Neural progenitor cell (in vitro differentiated cells): ENCODE data around the gene MRPL36. TPM values are rescaled to one million over a fixed set of nuclear protein-coding genes. Genes with fewer than 3 reads are reported as not detected.

Experiments used
- DNase-seq: peaks from one replicate; pipeline ENCODE4 v3.0.0-alpha.2; 2016; ENCODE audit warnings: low spot score
- H2AFZ ChIP-seq: fragments of 200-600 bp; sonication (generic); replicated peaks from 2 replicates; pipeline ENCODE4 v1.6.1; 2016; ENCODE audit warnings: antibody characterized with exemption
- H3F3A ChIP-seq: fragments of 200-600 bp; sonication (generic); 2 replicates; pipeline ENCODE4 v1.6.1; 2016; ENCODE audit warnings: antibody characterized with exemption, low read depth
- H3K27ac ChIP-seq: fragments of 200-600 bp; sonication (generic); 2 replicates; pipeline ENCODE4 v1.5.1; 2016; ENCODE audit warnings: mild to moderate bottlenecking
- H3K27me3 ChIP-seq: fragments of 200-600 bp; sonication (generic); 2 replicates; pipeline ENCODE4 v1.6.1; 2016; ENCODE audit warnings: mild to moderate bottlenecking, moderate library complexity
- H3K36me3 ChIP-seq: fragments of 200-600 bp; sonication (generic); 2 replicates; pipeline ENCODE4 v1.5.1; 2016
- H3K4me1 ChIP-seq: fragments of 200-600 bp; sonication (generic); 2 replicates; pipeline ENCODE4 v1.6.1; 2016; ENCODE audit warnings: mixed run types
- H3K4me2 ChIP-seq: fragments of 200-600 bp; sonication (generic); 2 replicates; pipeline ENCODE4 v1.6.1; 2016
- H3K4me3 ChIP-seq: fragments of 200-600 bp; sonication (generic); 2 replicates; pipeline ENCODE4 v1.5.1; 2016
- H3K79me2 ChIP-seq: fragments of 200-600 bp; sonication (generic); 2 replicates; pipeline ENCODE4 v1.6.1; 2016; ENCODE audit warnings: low read depth
- H3K9ac ChIP-seq: fragments of 200-600 bp; sonication (generic); 2 replicates; pipeline ENCODE4 v1.6.1; 2016
- H3K9me3 ChIP-seq: fragments of 200-600 bp; sonication (generic); 2 replicates; pipeline ENCODE4 v1.5.1; 2016; ENCODE audit warnings: low read depth
- H4K20me1 ChIP-seq: fragments of 200-600 bp; sonication (generic); 2 replicates; pipeline ENCODE4 v1.6.1; 2016; ENCODE audit warnings: low read depth
- H3K27ac Mint-ChIP-seq: 3 replicates; pipeline ENCODE4 v1.8.0; 2021; ENCODE audit warnings: mixed read lengths
- H3K27me3 Mint-ChIP-seq: 2 replicates; pipeline ENCODE4 v1.8.0; 2022; ENCODE audit warnings: low read depth, mild to moderate bottlenecking, inconsistent platforms, moderate library complexity, mixed read lengths; ENCODE audit not compliant: insufficient read depth
- H3K36me3 Mint-ChIP-seq: 3 replicates; pipeline ENCODE4 v1.8.0; 2021; ENCODE audit warnings: mixed read lengths
- H3K4me1 Mint-ChIP-seq: 3 replicates; pipeline ENCODE4 v1.8.0; 2021; ENCODE audit warnings: mixed read lengths
- H3K4me3 Mint-ChIP-seq: 3 replicates; pipeline ENCODE4 v1.8.0; 2021; ENCODE audit warnings: mild to moderate bottlenecking, moderate library complexity, mixed read lengths
- H3K9me3 Mint-ChIP-seq: 3 replicates; pipeline ENCODE4 v1.8.0; 2020; ENCODE audit warnings: mixed read lengths
- EZH2 ChIP-seq: fragments of 200-600 bp; sonication (generic); IDR thresholded peaks from 2 replicates; pipeline ENCODE4 v1.6.1; 2017; ENCODE audit warnings: antibody characterized with exemption, mild to moderate bottlenecking, moderate library complexity
- EZH2phosphoT487 ChIP-seq: fragments of 200-600 bp; sonication (generic); IDR thresholded peaks from 2 replicates; pipeline ENCODE4 v1.6.1; 2017; ENCODE audit warnings: antibody characterized with exemption
- total RNA-seq: library from RNA; depleted of rRNA; stranded (reverse); fragments of >200 nt; gene quantifications from 2 replicates; pipeline ENCODE4 v1.2.3, GENCODE V29; 2015; ENCODE audit warnings: low replicate concordance
- TF ChIP-seq, protein P1 (sequence below): fragments of 200-600 bp; sonication (generic); IDR thresholded peaks from 2 replicates; pipeline ENCODE4 v1.5.1; 2017; ENCODE audit warnings: antibody characterized with exemption, mild to moderate bottlenecking

The MRPL36 gene
- total RNA-seq, 1 donor from 2014 or later = 22.2 TPM

DNA sequence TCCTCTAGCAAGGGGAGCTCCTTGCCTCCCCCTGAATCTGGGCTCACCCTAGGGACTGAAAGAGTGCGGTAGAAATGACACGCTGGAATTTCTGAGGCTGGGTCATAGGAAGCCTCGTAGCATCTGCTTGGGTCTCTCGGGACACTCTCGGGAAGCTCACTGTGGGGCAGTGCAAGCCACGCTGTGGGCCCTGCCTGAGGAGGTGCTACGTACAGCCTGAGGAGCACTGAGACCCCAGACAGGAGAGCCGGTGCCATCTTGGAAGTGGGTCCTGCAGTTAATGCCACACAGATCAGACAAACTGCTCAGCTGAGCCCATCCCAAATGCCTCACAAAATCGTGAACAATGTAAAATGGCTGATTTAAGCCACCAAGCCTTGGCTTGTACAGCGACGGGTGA is 1.8 kb downstream of the MRPL36 start:
- Histone ChIP-seq H4K20me1 (peaks cover 7% of the 10 kb centered on the region), H3F3A (peaks cover 12% of the 10 kb centered on the region), H3K4me3 (no peak overlapping the region), H3K9ac (no peak overlapping the region), H2AFZ (no peak overlapping the region), H3K4me1 (peaks cover 11% of the 10 kb centered on the region), H3K79me2 (peaks cover 39% of the 10 kb centered on the region), H3K9me3 (no peaks in the 10 kb centered on the region), H3K36me3 (no peaks in the 10 kb centered on the region), H3K4me2 (no peak overlapping the region), H3K27me3 (no peaks in the 10 kb centered on the region), H3K27ac (no peak overlapping the region)
- Mint-ChIP-seq H3K27ac (no peak overlapping the region), H3K4me3 (peak overlapping the region; percentile 97), H3K4me1 (peaks cover 17% of the 10 kb centered on the region), H3K9me3 (no peaks in the 10 kb centered on the region), H3K27me3 (peaks cover 6% of the 10 kb centered on the region), H3K36me3 (peaks cover 13% of the 10 kb centered on the region)
- no peak for TF ChIP-seq EZH2
- TF ChIP-seq, protein P1, sequence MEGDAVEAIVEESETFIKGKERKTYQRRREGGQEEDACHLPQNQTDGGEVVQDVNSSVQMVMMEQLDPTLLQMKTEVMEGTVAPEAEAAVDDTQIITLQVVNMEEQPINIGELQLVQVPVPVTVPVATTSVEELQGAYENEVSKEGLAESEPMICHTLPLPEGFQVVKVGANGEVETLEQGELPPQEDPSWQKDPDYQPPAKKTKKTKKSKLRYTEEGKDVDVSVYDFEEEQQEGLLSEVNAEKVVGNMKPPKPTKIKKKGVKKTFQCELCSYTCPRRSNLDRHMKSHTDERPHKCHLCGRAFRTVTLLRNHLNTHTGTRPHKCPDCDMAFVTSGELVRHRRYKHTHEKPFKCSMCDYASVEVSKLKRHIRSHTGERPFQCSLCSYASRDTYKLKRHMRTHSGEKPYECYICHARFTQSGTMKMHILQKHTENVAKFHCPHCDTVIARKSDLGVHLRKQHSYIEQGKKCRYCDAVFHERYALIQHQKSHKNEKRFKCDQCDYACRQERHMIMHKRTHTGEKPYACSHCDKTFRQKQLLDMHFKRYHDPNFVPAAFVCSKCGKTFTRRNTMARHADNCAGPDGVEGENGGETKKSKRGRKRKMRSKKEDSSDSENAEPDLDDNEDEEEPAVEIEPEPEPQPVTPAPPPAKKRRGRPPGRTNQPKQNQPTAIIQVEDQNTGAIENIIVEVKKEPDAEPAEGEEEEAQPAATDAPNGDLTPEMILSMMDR = no peak
- no peak for TF ChIP-seq EZH2phosphoT487
- DNase-seq = no peak

GRCh38 chr5:1797103-1797800 is 2.4 kb downstream of the MRPL36 start:
- Histone ChIP-seq H3K9ac (no peak overlapping the region), H3K36me3 (no peaks in the 10 kb centered on the region), H3K9me3 (no peaks in the 10 kb centered on the region), H3K4me1 (peaks cover 7% of the 10 kb centered on the region), H2AFZ (no peak overlapping the region), H4K20me1 (peaks cover 7% of the 10 kb centered on the region), H3K27ac (no peak overlapping the region), H3F3A (peaks cover 12% of the 10 kb centered on the region), H3K4me3 (no peak overlapping the region), H3K4me2 (no peak overlapping the region), H3K79me2 (peaks cover 32% of the 10 kb centered on the region), H3K27me3 (no peaks in the 10 kb centered on the region)
- DNase-seq = no peak
- no peaks in the 10 kb centered on the region for H3K9me3 Mint-ChIP-seq
- H3K27me3 Mint-ChIP-seq = peaks cover 6% of the 10 kb centered on the region
- no peak overlapping the region for H3K27ac Mint-ChIP-seq
- H3K4me1 Mint-ChIP-seq = peaks cover 14% of the 10 kb centered on the region
- no peak for TF ChIP-seq EZH2
- TF ChIP-seq EZH2phosphoT487 = no peak
- TF ChIP-seq, protein P1 = no peak
- peaks cover 13% of the 10 kb centered on the region for H3K36me3 Mint-ChIP-seq
- H3K4me3 Mint-ChIP-seq = peak overlapping the region; percentile 97

- Histone ChIP-seq H4K20me1 (peaks cover 7% of the 10 kb centered on the region), H3K36me3 (no peaks in the 10 kb centered on the region), H3K79me2 (peaks cover 25% of the 10 kb centered on the region), H2AFZ (no peak overlapping the region), H3K9me3 (no peaks in the 10 kb centered on the region), H3K4me3 (no peak overlapping the region), H3K4me2 (no peak overlapping the region), H3K27me3 (no peaks in the 10 kb centered on the region), H3K9ac (no peak overlapping the region), H3F3A (peaks cover 12% of the 10 kb centered on the region), H3K4me1 (peaks cover 5% of the 10 kb centered on the region), H3K27ac (no peak overlapping the region)
- Mint-ChIP-seq H3K9me3 (no peaks in the 10 kb centered on the region), H3K4me1 (peaks cover 10% of the 10 kb centered on the region), H3K27ac (no peak overlapping the region), H3K36me3 (peaks cover 13% of the 10 kb centered on the region), H3K27me3 (peaks cover 6% of the 10 kb centered on the region), H3K4me3 (no peak overlapping the region)
- no peak for DNase-seq
- TF ChIP-seq EZH2phosphoT487 (no peak), EZH2 (no peak)
- TF ChIP-seq, protein P1 = no peak
Measured at GRCh38 chr5:1796371-1797102, 3.1 kb downstream of the MRPL36 start.
